PC-3 (cell line): ENCODE measurements around the gene MEI1.

ENCODE experiments used
- EZH2 ChIP-seq: fragments of 300-600 bp; sonication (generic); IDR thresholded peaks from one replicate; pipeline ENCODE4 v1.6.1; 2017; ENCODE audit warnings: antibody characterized with exemption, mild to moderate bottlenecking, low read length; ENCODE audit not compliant: unreplicated experiment
- EZH2phosphoT487 ChIP-seq: fragments of 300-600 bp; sonication (generic); IDR thresholded peaks from 2 replicates; pipeline ENCODE4 v1.6.1; 2018; ENCODE audit warnings: mild to moderate bottlenecking, antibody characterized with exemption, low read length, borderline replicate concordance
- TF ChIP-seq, protein P1 (sequence below): fragments of 300-600 bp; sonication (generic); conservative IDR thresholded peaks from 2 replicates; pipeline ENCODE4 v1.5.1; 2017; ENCODE audit warnings: antibody characterized with exemption, low read depth, mild to moderate bottlenecking, low read length

DNA sequence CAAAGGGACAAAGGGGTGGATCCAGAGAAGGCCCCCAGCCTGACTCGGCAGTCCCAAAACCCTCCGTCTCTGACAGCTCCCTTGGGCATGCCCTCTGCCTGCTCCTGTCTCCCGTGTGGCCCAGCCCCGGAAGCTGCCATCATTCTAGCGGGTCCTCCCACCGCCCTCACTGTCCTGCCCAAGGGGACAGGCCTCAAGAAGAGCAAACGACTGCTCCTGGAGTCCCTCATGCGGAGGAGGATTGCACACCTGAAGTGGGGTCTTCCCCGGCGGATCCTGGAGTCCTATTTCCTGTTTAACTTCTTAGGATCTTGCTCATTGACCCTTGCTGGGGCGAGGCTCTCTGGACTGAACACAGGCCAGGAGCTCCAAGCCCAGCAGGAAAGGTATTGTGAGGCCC lies 2.6 kb upstream of the MEI1 start:
- TF ChIP-seq, protein P1, sequence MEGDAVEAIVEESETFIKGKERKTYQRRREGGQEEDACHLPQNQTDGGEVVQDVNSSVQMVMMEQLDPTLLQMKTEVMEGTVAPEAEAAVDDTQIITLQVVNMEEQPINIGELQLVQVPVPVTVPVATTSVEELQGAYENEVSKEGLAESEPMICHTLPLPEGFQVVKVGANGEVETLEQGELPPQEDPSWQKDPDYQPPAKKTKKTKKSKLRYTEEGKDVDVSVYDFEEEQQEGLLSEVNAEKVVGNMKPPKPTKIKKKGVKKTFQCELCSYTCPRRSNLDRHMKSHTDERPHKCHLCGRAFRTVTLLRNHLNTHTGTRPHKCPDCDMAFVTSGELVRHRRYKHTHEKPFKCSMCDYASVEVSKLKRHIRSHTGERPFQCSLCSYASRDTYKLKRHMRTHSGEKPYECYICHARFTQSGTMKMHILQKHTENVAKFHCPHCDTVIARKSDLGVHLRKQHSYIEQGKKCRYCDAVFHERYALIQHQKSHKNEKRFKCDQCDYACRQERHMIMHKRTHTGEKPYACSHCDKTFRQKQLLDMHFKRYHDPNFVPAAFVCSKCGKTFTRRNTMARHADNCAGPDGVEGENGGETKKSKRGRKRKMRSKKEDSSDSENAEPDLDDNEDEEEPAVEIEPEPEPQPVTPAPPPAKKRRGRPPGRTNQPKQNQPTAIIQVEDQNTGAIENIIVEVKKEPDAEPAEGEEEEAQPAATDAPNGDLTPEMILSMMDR, result no peak
- TF ChIP-seq EZH2phosphoT487 (no peak), EZH2 (no peak)
